ENCODE measurements around the gene MGAT3. TPM values are rescaled to one million over a fixed set of nuclear protein-coding genes. Genes with fewer than 3 reads are reported as not detected.

The MGAT3 gene
- total RNA-seq, 2 experiments from 2014 or later = 7.0 to 7.2 TPM

GRCh38 chr22:39431216-39431801, 25.5 kb upstream of the MGAT3 start:
- Mint-ChIP-seq H3K27ac (peak overlapping the region; percentile 48), H3K27me3 (no peaks in the 10 kb centered on the region), H3K4me1 (no peaks in the 10 kb centered on the region), H3K9me3 (no peaks in the 10 kb centered on the region), H3K36me3 (no peaks in the 10 kb centered on the region), H3K4me3 (no peak overlapping the region)
- no peak for ATAC-seq (ENCODE audit: low read depth)
- DNase-seq = no peak
- POLR2A ChIA-PET = no interaction called here

- Mint-ChIP-seq H3K4me1 (peaks cover 2% of the 10 kb centered on the region), H3K9me3 (no peaks in the 10 kb centered on the region), H3K36me3 (no peaks in the 10 kb centered on the region), H3K4me3 (no peak overlapping the region), H3K27ac (no peak overlapping the region), H3K27me3 (no peaks in the 10 kb centered on the region)
- POLR2A ChIA-PET = no interaction called here
- ATAC-seq (ENCODE audit: low read depth) (no peak), DNase-seq (no peak)
Observed at GRCh38 chr22:39431821-39432251, 25.0 kb upstream of the MGAT3 start.

GRCh38 chr22:39432361-39432811, 24.4 kb upstream of the MGAT3 start:
- ATAC-seq (ENCODE audit: low read depth) (no peak), DNase-seq (no peak)
- H3K36me3 Mint-ChIP-seq = no peaks in the 10 kb centered on the region
- H3K27me3 Mint-ChIP-seq = no peaks in the 10 kb centered on the region
- no peak overlapping the region for H3K4me3 Mint-ChIP-seq
- POLR2A ChIA-PET = no interaction called here
- no peak overlapping the region for H3K27ac Mint-ChIP-seq
- no peaks in the 10 kb centered on the region for H3K9me3 Mint-ChIP-seq
- H3K4me1 Mint-ChIP-seq = peaks cover 6% of the 10 kb centered on the region

GRCh38 chr22:39433476-39434242, 23.2 kb upstream of the MGAT3 start:
- Mint-ChIP-seq H3K27me3 (no peaks in the 10 kb centered on the region), H3K36me3 (no peaks in the 10 kb centered on the region), H3K27ac (peak overlapping the region; percentile 57), H3K9me3 (no peaks in the 10 kb centered on the region), H3K4me3 (no peak overlapping the region), H3K4me1 (peaks cover 11% of the 10 kb centered on the region)
- ATAC-seq (ENCODE audit: low read depth) (no peak), DNase-seq (no peak)
- POLR2A ChIA-PET = interaction anchor here (0.6 kb wide), 1 partner anchor 24 kb away, joined by 3 read pairs; no protein-coding TSS in a partner anchor

- H3K27ac Mint-ChIP-seq = no peak overlapping the region
- peaks cover 5% of the 10 kb centered on the region for H3K27me3 Mint-ChIP-seq
- no peaks in the 10 kb centered on the region for H3K36me3 Mint-ChIP-seq
- DNase-seq = no peak
- POLR2A ChIA-PET = no interaction called here
- no peak overlapping the region for H3K4me3 Mint-ChIP-seq
- no peaks in the 10 kb centered on the region for H3K9me3 Mint-ChIP-seq
- no peak for ATAC-seq (ENCODE audit: low read depth)
- H3K4me1 Mint-ChIP-seq = peaks cover 14% of the 10 kb centered on the region
Observed at GRCh38 chr22:39434243-39434653, 22.6 kb upstream of the MGAT3 start.

GRCh38 chr22:39434721-39435120, 22.1 kb upstream of the MGAT3 start:
- H3K9me3 Mint-ChIP-seq = no peaks in the 10 kb centered on the region
- peaks cover 7% of the 10 kb centered on the region for H3K27me3 Mint-ChIP-seq
- POLR2A ChIA-PET = no interaction called here
- H3K36me3 Mint-ChIP-seq = no peaks in the 10 kb centered on the region
- H3K4me3 Mint-ChIP-seq = no peak overlapping the region
- H3K27ac Mint-ChIP-seq = no peak overlapping the region
- DNase-seq (no peak), ATAC-seq (ENCODE audit: low read depth) (no peak)
- H3K4me1 Mint-ChIP-seq = peaks cover 14% of the 10 kb centered on the region

- H3K27me3 Mint-ChIP-seq = peaks cover 11% of the 10 kb centered on the region
- no peaks in the 10 kb centered on the region for H3K9me3 Mint-ChIP-seq
- DNase-seq (no peak), ATAC-seq (ENCODE audit: low read depth) (no peak)
- H3K4me3 Mint-ChIP-seq = no peak overlapping the region
- H3K27ac Mint-ChIP-seq = no peak overlapping the region
- no peaks in the 10 kb centered on the region for H3K36me3 Mint-ChIP-seq
- peaks cover 14% of the 10 kb centered on the region for H3K4me1 Mint-ChIP-seq
- POLR2A ChIA-PET = interaction anchor here (1.1 to 1.8 kb wide), 2 partner anchors 11 to 84 kb away, joined by 4 to 5 read pairs; partner anchors contain the start of gene ATF4
Observed at GRCh38 chr22:39435616-39436015, 21.2 kb upstream of the MGAT3 start.

GRCh38 chr22:39437791-39438704, 18.8 kb upstream of the MGAT3 start:
- peaks cover 16% of the 10 kb centered on the region for H3K4me1 Mint-ChIP-seq
- no peak overlapping the region for H3K4me3 Mint-ChIP-seq
- POLR2A ChIA-PET = interaction anchor here (0.7 to 1.6 kb wide), 3 partner anchors 9 to 106 kb away, joined by 3 to 5 read pairs (median 3); no protein-coding TSS in a partner anchor
- peaks cover 11% of the 10 kb centered on the region for H3K27me3 Mint-ChIP-seq
- no peaks in the 10 kb centered on the region for H3K9me3 Mint-ChIP-seq
- DNase-seq (no peak), ATAC-seq (ENCODE audit: low read depth) (no peak)
- no peak overlapping the region for H3K27ac Mint-ChIP-seq
- H3K36me3 Mint-ChIP-seq = no peaks in the 10 kb centered on the region

- H3K4me1 Mint-ChIP-seq = peaks cover 17% of the 10 kb centered on the region
- no peak overlapping the region for H3K4me3 Mint-ChIP-seq
- H3K36me3 Mint-ChIP-seq = no peaks in the 10 kb centered on the region
- DNase-seq (no peak), ATAC-seq (ENCODE audit: low read depth) (no peak)
- POLR2A ChIA-PET = interaction anchor here (1.6 kb wide), 1 partner anchor 8 kb away, joined by 5 read pairs; no protein-coding TSS in a partner anchor
- no peak overlapping the region for H3K27ac Mint-ChIP-seq
- peaks cover 11% of the 10 kb centered on the region for H3K27me3 Mint-ChIP-seq
- no peaks in the 10 kb centered on the region for H3K9me3 Mint-ChIP-seq
Observed at GRCh38 chr22:39439170-39439569, 17.6 kb upstream of the MGAT3 start.

GRCh38 chr22:39443398-39443797, 13.4 kb upstream of the MGAT3 start:
- no peaks in the 10 kb centered on the region for H3K9me3 Mint-ChIP-seq
- H3K27me3 Mint-ChIP-seq = peaks cover 11% of the 10 kb centered on the region
- no peak overlapping the region for H3K4me3 Mint-ChIP-seq
- DNase-seq = no peak
- ATAC-seq (ENCODE audit: low read depth) = no peak
- H3K36me3 Mint-ChIP-seq = peaks cover 2% of the 10 kb centered on the region
- POLR2A ChIA-PET = no interaction called here
- no peak overlapping the region for H3K27ac Mint-ChIP-seq
- H3K4me1 Mint-ChIP-seq = peaks cover 27% of the 10 kb centered on the region

GRCh38 chr22:39444247-39444800, 12.5 kb upstream of the MGAT3 start:
- ATAC-seq (ENCODE audit: low read depth) (no peak), DNase-seq (no peak)
- Mint-ChIP-seq H3K27me3 (peaks cover 6% of the 10 kb centered on the region), H3K36me3 (peaks cover 2% of the 10 kb centered on the region), H3K9me3 (no peaks in the 10 kb centered on the region), H3K27ac (peak overlapping the region; percentile 55), H3K4me1 (peaks cover 29% of the 10 kb centered on the region), H3K4me3 (no peak overlapping the region)
- POLR2A ChIA-PET = no interaction called here

GRCh38 chr22:39444937-39445465, 11.8 kb upstream of the MGAT3 start:
- peaks cover 36% of the 10 kb centered on the region for H3K4me1 Mint-ChIP-seq
- POLR2A ChIA-PET = no interaction called here
- DNase-seq = no peak
- H3K27ac Mint-ChIP-seq = peak overlapping the region; percentile 30
- H3K36me3 Mint-ChIP-seq = peaks cover 2% of the 10 kb centered on the region
- H3K4me3 Mint-ChIP-seq = no peak overlapping the region
- peaks cover 2% of the 10 kb centered on the region for H3K27me3 Mint-ChIP-seq
- no peaks in the 10 kb centered on the region for H3K9me3 Mint-ChIP-seq
- no peak for ATAC-seq (ENCODE audit: low read depth)

GRCh38 chr22:39445678-39446077, 11.1 kb upstream of the MGAT3 start:
- POLR2A ChIA-PET = interaction anchor here (2.3 kb wide), 1 partner anchor 46 kb away, joined by 15 read pairs; the partner anchor contains the start of gene TAB1
- ATAC-seq (ENCODE audit: low read depth) (no peak), DNase-seq (no peak)
- Mint-ChIP-seq H3K9me3 (no peaks in the 10 kb centered on the region), H3K4me1 (peaks cover 38% of the 10 kb centered on the region), H3K27me3 (no peaks in the 10 kb centered on the region), H3K27ac (no peak overlapping the region), H3K36me3 (peaks cover 2% of the 10 kb centered on the region), H3K4me3 (no peak overlapping the region)
